Neural progenitor cell (in vitro differentiated cells): Measurements from ENCODE around the gene NPHP1. TPM values are rescaled to one million over a fixed set of nuclear protein-coding genes. Genes with fewer than 3 reads are reported as not detected.
"Not testable (repeated sequence)": the region's sequence is repeated elsewhere in the genome, so short reads cannot be mapped to it uniquely, and the experiment has no call there.

ENCODE experiments used
- DNase-seq: peaks from one replicate; pipeline ENCODE4 v3.0.0-alpha.2; 2016; ENCODE audit warnings: low spot score
- H2AFZ ChIP-seq: fragments of 200-600 bp; sonication (generic); replicated peaks from 2 replicates; pipeline ENCODE4 v1.6.1; 2016; ENCODE audit warnings: antibody characterized with exemption
- H3F3A ChIP-seq: fragments of 200-600 bp; sonication (generic); 2 replicates; pipeline ENCODE4 v1.6.1; 2016; ENCODE audit warnings: antibody characterized with exemption, low read depth
- H3K27ac ChIP-seq: fragments of 200-600 bp; sonication (generic); 2 replicates; pipeline ENCODE4 v1.5.1; 2016; ENCODE audit warnings: mild to moderate bottlenecking
- H3K27me3 ChIP-seq: fragments of 200-600 bp; sonication (generic); 2 replicates; pipeline ENCODE4 v1.6.1; 2016; ENCODE audit warnings: mild to moderate bottlenecking, moderate library complexity
- H3K36me3 ChIP-seq: fragments of 200-600 bp; sonication (generic); 2 replicates; pipeline ENCODE4 v1.5.1; 2016
- H3K4me1 ChIP-seq: fragments of 200-600 bp; sonication (generic); 2 replicates; pipeline ENCODE4 v1.6.1; 2016; ENCODE audit warnings: mixed run types
- H3K4me2 ChIP-seq: fragments of 200-600 bp; sonication (generic); 2 replicates; pipeline ENCODE4 v1.6.1; 2016
- H3K4me3 ChIP-seq: fragments of 200-600 bp; sonication (generic); 2 replicates; pipeline ENCODE4 v1.5.1; 2016
- H3K79me2 ChIP-seq: fragments of 200-600 bp; sonication (generic); 2 replicates; pipeline ENCODE4 v1.6.1; 2016; ENCODE audit warnings: low read depth
- H3K9ac ChIP-seq: fragments of 200-600 bp; sonication (generic); 2 replicates; pipeline ENCODE4 v1.6.1; 2016
- H3K9me3 ChIP-seq: fragments of 200-600 bp; sonication (generic); 2 replicates; pipeline ENCODE4 v1.5.1; 2016; ENCODE audit warnings: low read depth
- H4K20me1 ChIP-seq: fragments of 200-600 bp; sonication (generic); 2 replicates; pipeline ENCODE4 v1.6.1; 2016; ENCODE audit warnings: low read depth
- H3K27ac Mint-ChIP-seq: 3 replicates; pipeline ENCODE4 v1.8.0; 2021; ENCODE audit warnings: mixed read lengths
- H3K27me3 Mint-ChIP-seq: 2 replicates; pipeline ENCODE4 v1.8.0; 2022; ENCODE audit warnings: low read depth, mild to moderate bottlenecking, inconsistent platforms, moderate library complexity, mixed read lengths; ENCODE audit not compliant: insufficient read depth
- H3K36me3 Mint-ChIP-seq: 3 replicates; pipeline ENCODE4 v1.8.0; 2021; ENCODE audit warnings: mixed read lengths
- H3K4me1 Mint-ChIP-seq: 3 replicates; pipeline ENCODE4 v1.8.0; 2021; ENCODE audit warnings: mixed read lengths
- H3K4me3 Mint-ChIP-seq: 3 replicates; pipeline ENCODE4 v1.8.0; 2021; ENCODE audit warnings: mild to moderate bottlenecking, moderate library complexity, mixed read lengths
- H3K9me3 Mint-ChIP-seq: 3 replicates; pipeline ENCODE4 v1.8.0; 2020; ENCODE audit warnings: mixed read lengths
- microRNA-seq: library from miRNA; unstranded; fragments of <30 nt; microRNA quantifications from one replicate; pipeline ENCODE4, GENCODE V29; 2016
- small RNA-seq: library from RNA; depleted of rRNA; stranded (forward); fragments of <200 nt; gene quantifications from one replicate; pipeline ENCODE3, GENCODE V24; 2015
- total RNA-seq: library from RNA; depleted of rRNA; stranded (reverse); fragments of >200 nt; gene quantifications from 2 replicates; pipeline ENCODE4 v1.2.3, GENCODE V29; 2015; ENCODE audit warnings: low replicate concordance

Gene NPHP1
- total RNA-seq, 1 donor from 2014 or later: 8.1 TPM

DNA sequence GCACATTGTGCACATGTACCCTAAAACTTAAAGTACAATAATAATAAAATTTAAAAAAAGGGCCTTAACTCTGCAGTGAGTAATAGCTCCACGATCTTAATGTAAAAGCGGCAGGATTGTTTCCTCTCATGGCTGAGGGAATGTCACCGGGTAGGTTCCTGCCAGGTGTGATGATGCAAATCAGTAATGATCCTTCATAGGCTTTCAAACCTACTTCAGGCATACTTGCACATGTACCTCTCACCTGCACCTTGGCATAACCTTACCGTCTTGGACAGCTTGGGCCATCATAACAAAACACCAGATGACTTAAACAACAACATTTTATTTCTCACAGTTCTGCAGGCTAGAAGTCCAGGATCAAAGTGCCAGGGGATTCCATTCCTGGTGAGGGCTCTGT lies 128.9 kb downstream of the NPHP1 start:
- H3F3A ChIP-seq, H3K36me3 Mint-ChIP-seq, H3K27ac ChIP-seq, H3K4me2 ChIP-seq, H3K9me3 ChIP-seq, DNase-seq, H4K20me1 ChIP-seq, H3K9me3 Mint-ChIP-seq, H3K36me3 ChIP-seq, H3K4me3 ChIP-seq, H2AFZ ChIP-seq, H3K4me1 ChIP-seq, H3K27ac Mint-ChIP-seq, H3K27me3 Mint-ChIP-seq, H3K9ac ChIP-seq, H3K27me3 ChIP-seq, H3K4me3 Mint-ChIP-seq, H3K79me2 ChIP-seq, H3K4me1 Mint-ChIP-seq: not testable (repeated sequence)

Small RNA genes lying within 50 kb of the gene (microRNA-seq; reads per million reads assigned to microRNA genes)
- not detected for gene MIR4436B1

Small RNA genes lying within 50 kb of the gene (small RNA-seq; reads per million reads assigned to genes)
- not detected for gene MIR4436B1

Other genes starting within 250 kb of the NPHP1 start
- gene MALL, start 89.2 kb downstream of the NPHP1 start, total RNA-seq: 1.1 and 1.4 TPM in 2 replicates
- 9.9 and 25.2 TPM in 2 replicates for gene MTLN, start 7.5 kb upstream of the NPHP1 start, total RNA-seq